Endothelial cell of umbilical vein (primary cell): ENCODE measurements around the gene NFKBIL1. TPM values are rescaled to one million over a fixed set of nuclear protein-coding genes. Genes with fewer than 3 reads are reported as not detected.

Experiments used
- BruUV-seq: library from RNA; stranded (reverse); fragments of 400-500 nt; replicated peaks from 2 replicates; lab custom pipeline; 2021; lab: Mats Ljungman, UMichigan
- CTCF ChIA-PET: fragments of 300-600, 350-600 bp; sonication (Branson Sonifier 250); formaldehyde crosslinking; loops from one replicate; lab custom pipeline; 2021; ENCODE audit warnings: antibody characterized with exemption, inconsistent platforms; lab: Charles Lee
- POLR2A ChIA-PET: fragments of 300-600, 350-600 bp; sonication (Branson Sonifier 250); formaldehyde crosslinking; loops from one replicate; lab custom pipeline; 2021; ENCODE audit warnings: antibody characterized with exemption, inconsistent platforms; lab: Charles Lee
- DNase-seq: peaks from one replicate; pipeline ENCODE4 v3.0.0-alpha.2; 2011; ENCODE audit warnings: low read depth, low spot score
- FAIRE-seq: peaks from 2 replicates; lab custom pipeline; 2011; peaks lifted over from hg19 to GRCh38; lab: Jason Lieb, UNC
- H2AFZ ChIP-seq: 2 replicates; pipeline ENCODE4 v1.6.0; 2012; ENCODE audit warnings: low read depth, low read length, control low read depth, inconsistent platforms
- H3K27ac ChIP-seq: 2 replicates; pipeline ENCODE4 v1.5.1; 2011; ENCODE audit warnings: low read depth, mild to moderate bottlenecking, control low read depth, low read length, moderate library complexity; ENCODE audit not compliant: insufficient read depth
- H3K27me3 ChIP-seq, 2 experiments: 2 replicates each; pipeline versions ENCODE4 v1.6.0 to v1.6.1; 2011; ENCODE audit warnings: low read length in 2 of 2, mixed read lengths in 1 of 2; ENCODE audit not compliant: control insufficient read depth in 2 of 2, insufficient read depth in 2 of 2
- H3K36me3 ChIP-seq, 2 experiments: 2 replicates in 1 of 2; 3 replicates in 1 of 2; pipeline ENCODE4 v1.5.1; 2011; ENCODE audit warnings: low read length in 2 of 2, mild to moderate bottlenecking in 1 of 2, moderate library complexity in 1 of 2; ENCODE audit not compliant: control insufficient read depth in 2 of 2, insufficient read depth in 2 of 2; ENCODE audit errors: extremely low read depth in 1 of 2
- H3K4me1 ChIP-seq: 3 replicates; pipeline ENCODE4 v1.5.1; 2011; ENCODE audit warnings: mild to moderate bottlenecking, low read length; ENCODE audit not compliant: control insufficient read depth, insufficient read depth; ENCODE audit errors: extremely low read depth
- H3K4me2 ChIP-seq: 2 replicates; pipeline ENCODE4 v1.6.1; 2011; ENCODE audit warnings: low read length, control low read depth, mixed read lengths; ENCODE audit not compliant: insufficient read depth
- H3K4me3 ChIP-seq, 3 experiments: fragments of 200-600 bp in 1 of 3; sonication (generic), shearing (Covaris generic) in 1 of 3; replicated peaks in 1 of 3; 2 replicates each; pipeline ENCODE4 v1.5.1; 2011 to 2016; ENCODE audit warnings: control low read depth in 3 of 3, low read length in 3 of 3, mild to moderate bottlenecking in 2 of 3, inconsistent platforms in 1 of 3, low read depth in 1 of 3, moderate library complexity in 1 of 3; ENCODE audit not compliant: insufficient read depth in 1 of 3
- H3K79me2 ChIP-seq: 2 replicates; pipeline ENCODE4 v1.6.0; 2012; ENCODE audit warnings: low read length, inconsistent platforms; ENCODE audit not compliant: control insufficient read depth, insufficient read depth
- H3K9ac ChIP-seq: replicated peaks from 2 replicates; pipeline ENCODE3; 2011; ENCODE audit warnings: low read length, control low read depth; ENCODE audit not compliant: insufficient read depth; ENCODE audit errors: extremely low read depth
- H3K9me1 ChIP-seq: replicated peaks from 3 replicates; pipeline ENCODE4 v1.6.0; 2011; ENCODE audit warnings: mild to moderate bottlenecking, low read length; ENCODE audit not compliant: control insufficient read depth, insufficient read depth; ENCODE audit errors: extremely low read depth
- H3K9me3 ChIP-seq: replicated peaks from 2 replicates; pipeline ENCODE4 v1.5.1; 2012; ENCODE audit warnings: low read length, inconsistent platforms; ENCODE audit not compliant: control insufficient read depth, insufficient read depth
- H4K20me1 ChIP-seq: replicated peaks from 2 replicates; pipeline ENCODE3; 2011; ENCODE audit warnings: mild to moderate bottlenecking, low read length; ENCODE audit not compliant: control insufficient read depth, insufficient read depth; ENCODE audit errors: extremely low read depth
- EZH2 ChIP-seq: IDR thresholded peaks from 2 replicates; pipeline ENCODE4 v1.6.1; 2012; ENCODE audit warnings: borderline replicate concordance, low read depth, mild to moderate bottlenecking, moderate library complexity, low read length, inconsistent platforms; ENCODE audit not compliant: severe bottlenecking
- FOS ChIP-seq: IDR thresholded peaks from 2 replicates; pipeline ENCODE4 v1.6.1; 2011; ENCODE audit warnings: mild to moderate bottlenecking, low read length, moderate library complexity, borderline replicate concordance; ENCODE audit not compliant: insufficient read depth
- GATA2 ChIP-seq: IDR thresholded peaks from 2 replicates; pipeline ENCODE4 v1.7.0; 2011; ENCODE audit warnings: low read depth, mild to moderate bottlenecking, moderate library complexity, mixed read lengths, low read length; ENCODE audit not compliant: insufficient read length, insufficient read depth
- JUN ChIP-seq: IDR thresholded peaks from 2 replicates; pipeline ENCODE4 v1.6.1; 2011; ENCODE audit warnings: borderline replicate concordance, low read depth; ENCODE audit not compliant: insufficient read length, insufficient read depth
- MYC ChIP-seq: IDR thresholded peaks from one replicate; pipeline ENCODE4 v1.6.1; 2011; ENCODE audit warnings: mild to moderate bottlenecking, low read depth, low read length
- POLR2A ChIP-seq: IDR thresholded peaks from 2 replicates; pipeline ENCODE4 v1.6.1; 2012; ENCODE audit warnings: low read depth, mild to moderate bottlenecking, control low read depth, low read length
- POLR2AphosphoS5 ChIP-seq: IDR thresholded peaks from 2 replicates; pipeline ENCODE4 v1.6.1; 2012; ENCODE audit warnings: low read depth, mild to moderate bottlenecking, control low read depth, low read length, moderate library complexity; ENCODE audit not compliant: insufficient read depth
- dilution Hi-C: fragments of 300-500 bp; cut with MboI; formaldehyde crosslinking; loops from one replicate; pipeline ENCODE4 v1.15.0; 2019; ENCODE audit warnings: low sequenced_read_pairs; ENCODE audit not compliant: extremely low pct_ligation_motif_present
- intact Hi-C: fragments of 100-400 bp; cut with micrococcal nuclease; formaldehyde crosslinking; loops from one replicate; pipeline ENCODE4 v1.10.0; 2022
- polyA plus RNA-seq, 4 experiments: library from polyadenylated mRNA; depleted of rRNA in 3 of 4; stranded (reverse) in 3 of 4; unstranded in 1 of 4; fragments of >200 nt; gene quantifications; 2 replicates each; pipeline versions ENCODE4 v1.2.1 to v1.2.3, GENCODE V29; 2011 to 2012; ENCODE audit warnings: missing spikeins in 1 of 4
- total RNA-seq: library from RNA; stranded (reverse); gene quantifications from 2 replicates; pipeline ENCODE4 v1.2.3, GENCODE V29; 2021
- TF ChIP-seq, protein P1 (sequence below), 2 donors: IDR thresholded peaks; 1 replicate in 1 of 2; 2 replicates in 1 of 2; pipeline ENCODE4 v1.5.1; 2011; ENCODE audit warnings: low read length in 2 of 2, mild to moderate bottlenecking in 2 of 2, moderate library complexity in 2 of 2, control low read depth in 1 of 2, inconsistent platforms in 1 of 2, low read depth in 1 of 2; ENCODE audit not compliant: insufficient read depth in 1 of 2; ENCODE audit errors: extremely low read depth in 1 of 2
- TF ChIP-seq, protein P2 (sequence below): IDR thresholded peaks from 2 replicates; pipeline ENCODE4 v1.6.1; 2011; ENCODE audit not compliant: insufficient read depth, insufficient read length

NFKBIL1 gene
- total and polyA plus RNA-seq, 2 donors (not counting 3 experiments of a cell fraction or from before 2014, with no cell fraction given) = 9.9 to 15.5 TPM

DNA sequence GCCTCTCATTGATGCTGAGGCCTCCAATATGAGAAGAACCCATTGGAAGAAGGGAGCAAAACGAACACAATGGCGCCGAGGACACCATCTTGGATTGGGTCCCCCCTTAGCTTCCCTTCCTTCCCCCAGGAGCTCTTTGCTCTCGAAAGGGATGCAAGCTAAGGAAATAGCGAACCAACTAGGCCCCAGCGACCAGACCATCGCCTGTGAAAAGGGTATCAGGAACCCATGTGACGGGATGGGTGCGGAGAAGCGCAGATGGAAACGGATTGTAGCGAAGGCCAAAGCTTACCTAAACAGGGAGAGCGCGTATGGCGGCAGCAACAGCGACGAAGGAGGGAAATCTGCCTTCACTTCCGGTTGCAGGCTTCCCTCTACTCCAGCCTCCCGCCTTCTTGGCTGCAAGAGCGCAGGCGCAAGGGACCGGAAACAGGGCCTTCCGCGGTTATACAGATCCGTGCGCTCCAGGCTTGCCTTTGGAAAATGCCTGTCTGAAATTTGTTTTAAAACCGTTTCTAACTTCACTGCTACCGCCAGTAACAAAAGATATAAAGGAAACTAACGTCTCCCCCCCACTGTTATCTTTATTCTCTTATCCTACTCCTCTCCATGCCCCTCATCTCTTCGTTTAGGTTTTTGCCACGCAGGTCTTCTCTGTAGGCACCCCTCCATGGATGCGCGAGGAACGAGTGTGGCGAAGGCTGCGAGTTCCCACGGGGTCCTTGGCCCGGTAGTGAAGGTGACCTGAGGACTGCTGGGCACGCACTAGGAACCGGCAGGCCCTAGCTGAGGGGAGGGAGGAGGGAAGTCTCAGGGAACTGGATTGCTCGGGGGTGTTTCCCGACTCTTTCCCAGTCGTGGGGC is 5.5 kb upstream of the NFKBIL1 start, which contains the start of gene DDX39B:
DDX39B (minus strand) TSS at position 346 of the 864 bp plus-strand sequence. CDS start 1,471 bp downstream, outside the sequence.
- ChIA-PET POLR2A (interaction anchor here (0.8 to 1.3 kb wide), 8 partner anchors 9 to 1430 kb away, joined by 3 to 6 read pairs (median 4); partner anchors contain the start of gene MCCD1), CTCF (interaction anchor here (0.8 to 31.0 kb wide), 10 partner anchors 9 to 345 kb away, joined by 3 to 1517 read pairs (median 4); partner anchors contain the start of genes C6orf47, LST1, LTB and NCR3)
- peaks cover 12 to 24% of the 10 kb centered on the region in 2 experiments for H3K36me3 ChIP-seq
- BruUV-seq = no TSS peak
- H3K79me2 ChIP-seq = peaks cover 46% of the 10 kb centered on the region
- no peaks in the 10 kb centered on the region for H3K9me1 ChIP-seq
- no peaks in the 10 kb centered on the region for H3K27me3 ChIP-seq
- peaks cover 7% of the 10 kb centered on the region for H4K20me1 ChIP-seq
- H3K9me3 ChIP-seq = no peaks in the 10 kb centered on the region
- peak within 1 kb of the TSS; percentile 92 for H3K4me2 ChIP-seq
- intact Hi-C loops = loop anchor here (1.0 to 10.0 kb wide), 4 partner anchors 16 to 193 kb away; partner anchors contain the start of genes CLIC1 and PRRC2A
- FAIRE-seq = peak; percentile 95
- TF ChIP-seq, protein P1, sequence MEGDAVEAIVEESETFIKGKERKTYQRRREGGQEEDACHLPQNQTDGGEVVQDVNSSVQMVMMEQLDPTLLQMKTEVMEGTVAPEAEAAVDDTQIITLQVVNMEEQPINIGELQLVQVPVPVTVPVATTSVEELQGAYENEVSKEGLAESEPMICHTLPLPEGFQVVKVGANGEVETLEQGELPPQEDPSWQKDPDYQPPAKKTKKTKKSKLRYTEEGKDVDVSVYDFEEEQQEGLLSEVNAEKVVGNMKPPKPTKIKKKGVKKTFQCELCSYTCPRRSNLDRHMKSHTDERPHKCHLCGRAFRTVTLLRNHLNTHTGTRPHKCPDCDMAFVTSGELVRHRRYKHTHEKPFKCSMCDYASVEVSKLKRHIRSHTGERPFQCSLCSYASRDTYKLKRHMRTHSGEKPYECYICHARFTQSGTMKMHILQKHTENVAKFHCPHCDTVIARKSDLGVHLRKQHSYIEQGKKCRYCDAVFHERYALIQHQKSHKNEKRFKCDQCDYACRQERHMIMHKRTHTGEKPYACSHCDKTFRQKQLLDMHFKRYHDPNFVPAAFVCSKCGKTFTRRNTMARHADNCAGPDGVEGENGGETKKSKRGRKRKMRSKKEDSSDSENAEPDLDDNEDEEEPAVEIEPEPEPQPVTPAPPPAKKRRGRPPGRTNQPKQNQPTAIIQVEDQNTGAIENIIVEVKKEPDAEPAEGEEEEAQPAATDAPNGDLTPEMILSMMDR (IDR thresholded peaks at IDR 0.05; ENCODE audit: extremely low read depth in 1 of 2, insufficient read depth in 1 of 2, low read depth in 1 of 2, low read length in 2 of 2) = no peak
- TF ChIP-seq POLR2A (peak; percentile 96), EZH2 (no peak), POLR2AphosphoS5 (peak; percentile 91), GATA2 (no peak), MYC (peak; percentile 41), JUN (no peak), FOS (no peak)
- TF ChIP-seq, protein P2, sequence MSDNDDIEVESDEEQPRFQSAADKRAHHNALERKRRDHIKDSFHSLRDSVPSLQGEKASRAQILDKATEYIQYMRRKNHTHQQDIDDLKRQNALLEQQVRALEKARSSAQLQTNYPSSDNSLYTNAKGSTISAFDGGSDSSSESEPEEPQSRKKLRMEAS = peak; percentile 15
- H3K27ac ChIP-seq = peak within 1 kb of the TSS; percentile 85
- peak within 1 kb of the TSS; percentile 98 for H3K9ac ChIP-seq
- peak within 1 kb of the TSS; percentile 59 to 95 (median 80) for H3K4me3 ChIP-seq
- H2AFZ ChIP-seq = peak within 1 kb of the TSS; percentile 26
- peak; percentile 97 for DNase-seq
- H3K4me1 ChIP-seq = peaks cover 28% of the 10 kb centered on the region
- dilution Hi-C loops = no loop called here
